GM18517 (cell line): ENCODE results near the gene APOBEC4.

ENCODE experiments used
- ATAC-seq: cut with Tn5 transposase; IDR thresholded peaks from one replicate; pipeline ENCODE4 v1.9.1; 2021; ENCODE audit warnings: mild to moderate bottlenecking, moderate library complexity; ENCODE audit not compliant: unreplicated experiment

The APOBEC4 gene

DNA sequence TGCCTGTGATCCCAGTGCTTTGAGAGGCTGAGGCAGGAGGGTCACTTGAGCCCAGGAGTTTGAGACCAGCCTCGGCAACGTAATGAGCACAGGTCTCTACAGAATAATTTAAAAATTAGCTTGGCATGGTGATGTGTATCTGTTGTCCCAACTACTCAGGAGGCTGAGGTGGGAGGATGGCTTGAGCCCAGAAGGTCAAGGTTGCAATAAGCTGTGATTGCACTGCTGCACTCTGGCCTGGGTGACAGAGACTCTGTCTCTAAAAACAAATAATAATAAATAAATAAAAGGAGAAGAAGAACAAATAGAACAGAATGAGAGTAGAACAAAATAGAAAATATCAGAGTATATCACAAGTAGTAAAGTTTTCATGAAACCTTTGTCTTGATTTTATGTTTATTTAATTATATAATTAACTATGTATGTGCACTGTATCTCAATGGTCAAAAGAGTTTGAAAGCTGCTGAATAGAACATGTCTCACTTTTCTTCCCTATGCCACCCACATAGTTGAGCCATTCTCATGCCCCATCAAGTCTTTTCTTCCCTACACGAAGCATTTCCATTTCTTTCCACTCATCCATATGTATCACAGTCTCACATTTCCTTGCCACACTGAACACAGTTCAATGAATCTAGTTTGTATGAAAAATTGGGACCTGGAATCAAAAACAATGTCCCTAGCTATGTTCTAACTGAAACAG is 22.9 kb upstream of the APOBEC4 start:
- ATAC-seq, result no peak

DNA sequence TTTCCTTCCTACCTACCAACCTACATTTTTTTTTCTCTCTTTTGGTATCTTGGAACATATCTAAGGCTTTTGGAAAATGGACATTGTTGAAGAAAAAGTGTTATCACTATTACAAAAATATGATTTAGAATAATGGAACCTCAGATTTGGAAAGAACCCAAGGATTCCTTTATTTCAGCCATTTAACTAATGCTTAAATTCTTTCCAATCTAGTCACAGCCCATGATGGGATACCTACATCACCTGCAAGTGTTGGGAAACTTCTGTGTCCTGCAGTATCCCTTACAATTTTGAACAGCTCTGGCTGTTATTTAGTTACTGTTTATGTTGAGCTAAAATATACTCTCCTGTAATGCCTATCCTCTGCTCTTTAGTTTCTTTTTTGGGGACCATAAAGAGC is 22.3 kb upstream of the APOBEC4 start:
- ATAC-seq, result no peak

DNA sequence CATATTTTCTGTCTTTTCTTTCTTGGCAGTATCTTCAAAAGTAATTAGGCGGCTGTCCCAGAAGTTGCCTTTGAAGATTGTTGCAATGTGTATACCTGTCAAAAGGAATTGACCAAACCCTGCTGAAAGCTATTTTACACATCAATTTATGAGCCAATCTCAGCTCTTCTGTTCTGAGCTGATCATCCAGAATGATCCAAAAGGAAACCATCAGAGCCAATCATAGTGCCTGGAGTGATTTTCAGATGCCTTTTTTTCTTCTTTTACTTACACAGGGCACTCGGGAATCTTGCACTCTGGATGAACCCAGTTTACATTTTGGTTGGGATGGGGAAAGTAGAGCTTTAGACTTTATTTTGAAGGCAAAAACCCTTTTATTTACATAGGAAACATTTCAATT is 21.8 kb upstream of the APOBEC4 start:
- no peak for ATAC-seq

DNA sequence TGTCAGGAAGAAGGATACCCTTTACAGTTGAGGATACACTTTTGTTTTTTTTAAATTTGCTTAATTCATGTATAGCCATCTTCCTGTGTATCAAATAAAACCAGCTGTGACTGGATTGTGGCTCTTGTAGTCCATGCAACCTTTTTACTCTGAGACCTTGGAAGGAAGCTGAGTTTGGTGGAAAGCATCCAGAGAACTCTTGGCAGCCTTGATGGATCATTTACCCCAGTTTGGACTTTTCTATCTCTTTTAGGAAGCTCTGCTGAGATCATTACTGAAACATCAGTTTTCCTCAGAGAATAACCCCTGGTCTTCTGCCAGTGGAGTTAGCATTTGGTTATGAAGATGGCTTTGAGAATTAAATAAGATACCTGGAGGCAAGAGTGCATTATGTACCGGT is 21.2 kb upstream of the APOBEC4 start:
- ATAC-seq, result no peak

DNA sequence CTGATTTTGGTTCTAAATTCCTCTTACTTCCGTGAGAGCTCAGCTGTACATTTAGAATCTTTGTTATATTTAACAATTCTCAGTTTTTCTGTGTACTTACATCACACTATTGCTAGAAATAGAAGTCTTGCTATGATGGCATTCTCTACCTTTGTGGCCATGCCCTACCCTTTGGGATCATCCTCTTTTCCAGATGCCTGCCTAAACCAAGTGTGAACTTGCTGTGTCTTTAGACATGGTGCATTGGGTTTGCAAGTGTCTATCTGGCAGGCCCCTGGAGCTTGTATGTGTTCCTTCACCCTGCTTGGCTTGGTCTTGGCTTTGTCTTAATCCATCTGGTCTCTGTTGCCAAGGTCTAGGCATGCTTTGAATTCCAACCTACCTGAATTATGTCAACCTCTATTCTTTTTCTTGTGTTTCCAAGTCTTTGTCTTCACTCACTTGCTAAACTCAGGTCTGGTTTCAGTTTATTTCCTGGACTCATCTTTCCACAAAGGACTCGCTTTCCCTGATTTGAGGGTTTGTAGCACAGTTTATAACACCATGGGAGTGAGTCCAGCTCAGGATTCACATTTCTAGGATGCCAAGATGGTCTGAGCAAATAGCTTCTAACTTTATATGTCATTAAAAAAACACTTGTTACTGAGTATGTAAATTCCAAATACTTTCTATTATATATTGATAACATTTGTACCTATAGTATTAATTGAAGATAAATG is 20.6 kb upstream of the APOBEC4 start:
- no peak for ATAC-seq

DNA sequence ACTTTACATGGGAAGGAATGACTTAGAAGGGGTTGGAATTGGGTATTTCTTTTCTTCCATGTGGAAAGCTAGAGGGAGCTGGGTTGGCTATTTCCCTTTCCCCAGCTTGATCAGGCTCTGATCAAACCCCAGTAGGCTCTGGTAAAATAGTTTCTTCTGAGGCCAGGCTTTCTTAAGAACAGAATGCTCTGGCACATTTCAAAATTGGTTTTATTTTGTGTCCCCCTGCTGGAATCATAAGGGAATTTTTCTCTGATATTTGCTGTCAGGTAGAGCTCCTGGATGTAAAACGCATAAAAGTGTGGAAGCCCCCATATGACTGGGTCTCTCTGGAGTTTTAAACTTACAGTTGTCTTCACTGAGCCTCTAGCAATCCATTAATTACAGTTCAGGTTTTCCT is 17.1 kb upstream of the APOBEC4 start:
- ATAC-seq, result no peak

DNA sequence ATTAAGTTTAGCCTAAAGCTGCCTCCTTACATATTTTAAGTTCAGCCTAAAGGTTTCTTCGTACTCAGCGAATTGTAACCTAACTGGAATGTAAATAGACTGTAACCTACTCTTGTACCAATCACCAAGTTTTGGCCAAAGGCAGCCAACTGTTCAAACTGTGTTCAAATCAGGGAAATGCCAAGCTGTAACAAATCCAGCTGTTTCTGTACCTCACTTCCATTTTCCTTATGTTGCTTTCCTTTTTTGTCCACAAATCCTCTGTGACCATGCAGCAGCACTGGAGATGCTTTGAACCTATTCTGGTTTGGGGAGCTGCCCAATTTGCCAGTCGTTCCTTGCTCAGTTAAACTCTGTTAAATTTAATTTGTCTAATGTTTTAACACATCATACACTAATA is 3.2 kb upstream of the APOBEC4 start:
- ATAC-seq, result no peak

DNA sequence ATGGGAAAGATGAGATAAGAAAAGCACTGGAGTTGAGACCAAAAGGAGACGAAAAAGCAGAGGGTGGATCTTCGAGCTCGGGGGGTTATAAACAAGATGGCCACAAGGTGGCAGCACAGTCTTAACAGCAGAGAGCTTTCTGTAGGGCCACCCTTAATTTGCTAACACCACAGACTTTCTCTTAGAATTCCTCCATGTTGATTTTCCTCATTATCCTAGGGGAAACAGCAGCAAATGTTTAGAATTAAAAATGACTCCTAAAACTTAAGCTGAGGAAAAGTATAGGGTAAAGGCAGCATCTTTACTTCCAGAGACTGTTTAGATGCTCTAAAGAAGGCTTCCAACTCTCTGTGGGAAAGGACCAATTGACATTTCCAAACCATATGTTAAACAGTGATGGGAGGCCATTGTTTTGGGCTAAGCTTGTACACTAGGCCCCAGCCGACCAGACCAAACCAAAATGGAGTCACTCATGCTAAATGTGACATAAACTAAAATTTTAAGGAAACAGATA is 2.5 kb upstream of the APOBEC4 start:
- ATAC-seq, result peak; percentile 74

DNA sequence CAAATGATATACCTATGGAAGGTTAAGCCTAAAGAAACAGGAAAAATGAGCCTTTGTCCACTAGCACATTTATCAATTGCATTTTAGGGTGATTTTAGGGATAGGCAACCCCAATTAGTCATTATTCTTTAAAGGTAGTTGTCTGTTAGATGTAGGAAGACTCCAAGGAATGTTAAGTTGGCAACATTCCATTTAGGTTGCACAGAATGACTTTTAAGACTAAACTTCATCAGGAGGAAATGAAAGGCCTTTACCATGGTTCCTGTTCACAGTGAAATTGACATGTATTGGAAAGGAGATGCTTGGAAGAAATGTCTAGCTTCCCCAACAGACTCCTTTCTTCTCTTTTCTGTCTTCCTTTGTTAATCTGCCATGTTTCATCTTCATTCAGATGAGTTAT is 1.6 kb upstream of the APOBEC4 start:
- no peak for ATAC-seq

DNA sequence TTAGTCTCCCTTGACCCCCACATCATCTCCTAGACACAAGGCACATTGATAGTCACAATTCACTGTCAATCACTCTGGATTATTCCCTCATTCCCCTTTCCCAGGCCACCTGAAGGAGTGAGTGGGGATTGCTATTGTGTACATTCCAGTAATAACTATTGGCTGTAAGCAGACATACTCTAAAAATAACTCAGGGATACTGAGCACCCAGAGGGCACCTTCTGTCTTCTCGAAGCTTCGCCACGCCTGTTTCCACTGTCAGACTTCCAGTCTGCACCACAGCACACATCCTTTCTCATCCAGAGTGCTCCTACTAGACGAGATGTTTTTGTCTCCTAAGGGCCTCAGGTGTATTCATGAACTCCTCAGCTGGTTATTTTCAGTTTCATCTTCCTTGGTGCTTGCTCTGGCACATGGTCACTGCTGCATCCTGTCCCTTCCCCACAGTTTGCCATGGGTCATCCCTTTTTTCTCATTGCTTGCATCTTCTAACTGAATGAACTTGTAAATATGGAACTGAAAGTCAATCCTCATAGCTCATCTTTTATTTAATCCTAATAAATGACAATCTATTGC is 848 bp upstream of the APOBEC4 start:
- no peak for ATAC-seq

DNA sequence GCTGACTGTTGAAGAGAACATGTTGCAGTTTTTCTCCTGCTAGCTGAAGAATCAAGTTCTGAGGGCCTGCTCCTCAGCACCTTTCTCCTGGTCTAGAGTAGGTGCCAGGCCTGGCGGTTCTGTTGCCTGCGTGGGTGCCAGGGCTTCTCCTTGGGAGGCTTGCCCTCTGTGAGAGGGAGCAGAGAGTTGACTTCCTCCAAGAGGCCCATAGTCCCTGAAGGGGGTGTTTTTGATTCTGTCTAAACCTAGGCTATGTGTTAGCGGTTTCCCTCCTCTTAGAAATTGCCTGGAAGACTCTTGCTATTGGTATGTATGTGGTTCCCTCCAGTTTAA is 312 bp upstream of the APOBEC4 start:
- no peak for ATAC-seq

DNA sequence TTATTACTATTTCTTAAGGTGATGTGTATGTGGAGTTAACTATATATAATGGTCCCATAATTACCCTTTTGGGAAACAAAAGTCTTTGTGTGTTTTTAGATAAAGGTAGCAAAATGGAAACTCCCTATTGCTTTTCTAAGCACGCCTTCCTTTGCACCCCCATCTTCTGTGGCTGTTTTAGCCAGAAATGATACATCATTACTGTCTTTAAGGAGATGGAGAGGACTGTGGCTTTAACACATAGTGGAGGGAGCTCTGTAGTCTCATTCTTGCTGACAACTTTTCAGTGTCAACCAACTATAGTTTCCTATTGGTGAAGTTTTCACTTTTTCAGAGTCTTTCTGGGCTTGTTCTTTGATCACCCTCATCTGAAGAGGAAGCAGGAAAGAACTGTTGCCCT is 1.0 kb downstream of the APOBEC4 start:
- no peak for ATAC-seq

DNA sequence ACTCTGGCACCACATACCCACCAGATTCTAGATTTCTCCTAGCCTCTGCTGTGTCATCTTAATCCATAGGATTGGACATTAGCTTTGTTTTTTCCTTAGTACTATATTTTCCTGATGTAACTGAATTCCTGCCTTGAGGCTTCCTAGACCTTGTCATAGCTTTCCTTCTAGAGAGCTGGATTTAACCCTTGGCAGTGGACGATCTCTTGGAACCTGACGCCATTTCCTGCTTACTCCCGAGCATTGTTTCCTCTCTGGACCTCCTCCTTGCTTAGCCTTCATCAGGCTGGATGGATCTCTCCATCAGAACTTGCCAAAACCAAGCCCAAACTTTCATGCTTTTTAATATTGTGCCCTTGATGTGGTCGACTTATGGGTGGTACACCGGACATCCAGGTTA is 1.5 kb downstream of the APOBEC4 start:
- ATAC-seq, result no peak

DNA sequence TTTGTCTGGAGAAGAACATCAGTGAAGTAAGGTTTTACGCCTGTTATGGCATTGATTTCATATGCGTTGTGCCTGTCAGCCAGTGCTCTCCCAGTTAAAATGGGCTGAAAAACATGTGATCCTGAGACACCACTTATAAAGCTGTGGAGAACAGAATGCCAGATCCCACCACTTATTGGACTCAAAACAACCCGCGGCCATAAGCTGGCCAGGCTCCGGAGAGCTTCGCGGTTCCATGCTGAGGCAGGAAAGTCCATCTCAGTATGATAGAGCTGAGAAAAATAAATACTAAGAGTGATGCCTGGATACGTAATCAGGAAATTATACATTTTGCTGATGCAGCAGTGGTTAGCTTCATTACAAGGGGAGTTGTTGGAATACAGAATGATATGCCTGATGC is 5.1 kb downstream of the APOBEC4 start:
- no peak for ATAC-seq

DNA sequence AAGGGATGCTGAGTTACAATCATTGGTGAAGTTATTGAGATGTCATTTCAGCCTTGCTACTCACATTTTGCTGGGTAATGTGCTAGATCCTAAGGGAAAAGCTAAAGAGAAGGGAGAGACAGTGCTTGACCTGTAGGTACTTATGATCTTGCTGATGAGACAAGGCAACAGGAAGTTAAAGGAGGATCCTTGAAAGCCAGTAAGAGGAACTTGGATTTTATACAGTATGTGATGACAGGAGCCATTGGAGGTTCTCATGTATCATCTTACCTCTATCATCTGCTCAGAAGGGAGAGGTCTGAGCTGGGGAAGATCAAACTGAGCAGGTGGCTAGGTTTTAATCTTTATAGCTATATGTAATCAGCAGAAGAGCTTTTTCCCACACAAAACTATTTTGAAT is 6.3 kb downstream of the APOBEC4 start:
- no peak for ATAC-seq

DNA sequence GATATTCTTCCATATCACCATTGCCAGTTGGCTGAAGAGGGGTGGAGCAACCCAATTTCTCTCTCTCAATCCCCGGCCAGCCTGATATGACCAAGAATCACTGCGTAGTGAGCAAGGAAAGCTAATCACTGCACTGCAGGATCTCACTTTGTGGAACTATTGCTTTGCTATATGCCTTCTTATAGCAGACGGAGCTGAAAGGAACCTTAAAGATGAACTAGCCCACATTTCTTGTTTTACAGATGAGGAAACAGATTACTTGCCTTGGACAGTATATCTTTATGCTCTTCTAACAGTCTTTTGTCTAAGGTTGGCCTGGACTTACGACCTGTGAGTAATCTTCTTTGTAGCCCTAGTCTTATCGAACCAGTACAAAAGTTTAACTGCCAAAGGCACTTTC is 7.6 kb downstream of the APOBEC4 start:
- no peak for ATAC-seq

DNA sequence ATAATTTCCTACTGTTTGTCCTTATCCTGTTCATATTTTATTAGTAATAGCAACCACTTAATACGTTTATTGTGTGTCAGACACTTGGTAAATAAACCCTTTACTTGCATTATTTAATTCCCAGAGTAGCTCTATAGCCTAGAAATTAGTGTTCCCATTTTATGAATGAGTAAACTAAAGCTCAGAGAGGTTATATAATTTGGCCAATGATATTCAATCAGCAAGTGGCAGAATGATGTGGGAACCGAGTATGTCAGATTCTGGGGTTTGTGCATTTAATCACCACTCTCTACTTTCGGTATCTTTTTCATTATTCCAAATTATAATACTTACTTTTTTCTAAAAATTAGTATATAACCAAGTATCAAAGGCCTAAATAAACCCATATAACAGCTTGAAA is 10.9 kb downstream of the APOBEC4 start:
- no peak for ATAC-seq

DNA sequence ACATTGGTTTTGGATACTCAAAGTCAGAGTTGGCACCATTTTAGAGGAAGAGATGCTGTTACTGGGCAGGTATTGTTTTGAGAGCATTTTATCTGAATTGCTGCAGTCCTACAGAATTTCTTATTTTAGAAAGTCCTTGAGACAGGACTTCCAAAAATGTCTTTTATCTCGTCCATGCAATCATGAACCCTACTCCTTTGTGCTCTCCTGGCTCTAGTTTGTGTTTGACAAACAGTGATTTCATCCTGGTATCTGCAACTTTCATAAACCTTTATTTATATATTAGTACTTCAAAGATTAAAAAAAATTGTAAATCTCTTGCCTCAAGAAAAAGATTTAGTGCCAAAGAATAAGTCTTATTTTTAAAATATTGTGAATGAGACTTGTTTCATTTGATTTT is 12.9 kb downstream of the APOBEC4 start:
- no peak for ATAC-seq

DNA sequence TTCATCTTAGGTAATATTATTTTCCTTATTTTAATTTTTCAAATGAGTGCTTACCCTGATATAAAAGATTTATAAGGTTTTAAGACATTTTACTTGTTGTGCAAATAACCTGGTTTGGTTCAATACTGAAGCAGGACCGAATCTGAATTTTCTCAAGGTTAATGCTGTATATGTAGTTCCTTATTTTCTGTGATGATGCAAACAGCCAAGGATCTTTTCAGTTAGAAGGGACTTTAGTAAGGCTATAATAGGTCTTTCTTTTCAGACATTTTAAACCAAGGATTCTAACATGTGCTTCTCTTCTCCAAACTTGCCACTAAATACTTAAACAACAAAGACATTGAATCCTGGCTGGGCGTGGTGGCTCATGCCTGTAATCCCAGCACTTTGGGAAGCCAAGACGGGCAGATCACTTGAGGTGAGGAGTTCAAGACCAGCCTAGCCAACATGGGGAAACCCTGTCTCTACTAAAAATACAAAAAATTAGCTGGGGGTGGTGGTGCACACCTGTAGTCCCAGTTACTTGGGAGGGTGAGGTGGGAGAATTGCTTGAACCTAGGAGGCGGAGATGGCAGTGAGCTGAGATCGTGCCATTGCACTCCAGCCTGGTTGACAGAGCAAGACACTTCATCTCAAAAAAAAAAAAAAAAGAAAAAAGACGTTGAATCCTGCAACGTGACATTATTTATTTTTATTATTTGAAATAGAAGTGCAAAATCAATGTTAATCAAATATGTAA is 14.3 kb downstream of the APOBEC4 start:
- no peak for ATAC-seq

DNA sequence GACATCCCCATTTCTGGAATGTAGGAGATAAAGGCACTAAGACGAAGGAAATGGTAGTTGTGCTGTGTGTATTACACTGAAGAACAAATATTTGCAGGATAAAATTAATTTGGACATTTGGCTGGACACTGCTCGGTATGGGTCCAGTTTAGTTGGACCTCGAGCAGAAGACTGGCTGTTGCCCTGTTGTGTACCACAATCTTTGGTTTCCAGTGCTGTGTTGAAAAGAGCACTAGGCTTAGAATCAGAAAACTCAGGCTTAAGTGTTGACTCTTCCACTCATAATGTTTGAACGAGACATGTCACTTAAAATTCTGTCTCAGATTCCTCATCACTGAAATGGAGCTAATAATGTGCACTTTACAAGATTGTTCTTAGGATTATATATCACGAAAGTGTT is 16.3 kb downstream of the APOBEC4 start:
- no peak for ATAC-seq

DNA sequence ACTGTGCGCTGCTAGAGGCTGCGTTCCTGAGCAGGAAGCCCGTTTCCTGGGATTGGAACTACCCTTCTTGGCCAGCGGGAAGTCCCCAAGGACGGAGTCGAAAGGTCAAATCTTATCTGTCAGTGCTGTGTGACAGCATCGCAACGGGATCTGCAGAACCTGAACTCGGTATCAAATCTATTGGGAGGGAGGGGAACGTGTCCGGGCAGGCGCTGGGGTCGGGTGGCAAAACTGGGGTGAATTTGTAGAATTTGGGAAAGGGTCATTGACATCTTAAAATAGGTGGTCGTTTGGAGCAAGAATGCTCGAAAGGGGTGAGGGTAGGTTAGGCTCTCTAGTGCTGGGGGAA is 16.8 kb downstream of the APOBEC4 start:
- no peak for ATAC-seq
